HCT116 (cell line): ENCODE results near the gene ARHGAP8. TPM values are rescaled to one million over a fixed set of nuclear protein-coding genes. Genes with fewer than 3 reads are reported as not detected.

ENCODE experiments used
- ATAC-seq: fragments of 200-7000 bp; cut with Tn5 transposase; 2 replicates; pipeline ENCODE4 v1.9.1; 2020; ENCODE audit warnings: mild to moderate bottlenecking, moderate library complexity
- BruUV-seq: library from RNA; stranded (reverse); fragments of 400-500 nt; replicated peaks from 2 replicates; lab custom pipeline; 2021; lab: Mats Ljungman, UMichigan
- CTCF ChIA-PET: fragments of 300-600 bp; sonication (Branson Sonifier 250); formaldehyde crosslinking; loops from one replicate; lab custom pipeline; 2021; ENCODE audit warnings: antibody characterized with exemption; lab: Charles Lee
- POLR2A ChIA-PET: fragments of 300-600, 350-600 bp; sonication (Branson Sonifier 250); formaldehyde crosslinking; loops from one replicate; lab custom pipeline; 2021; ENCODE audit warnings: antibody characterized with exemption; lab: Charles Lee
- RAD21 ChIA-PET, 2 experiments: fragments of 300-600 bp; sonication (Branson Sonifier 250); formaldehyde crosslinking; loops; one replicate each; lab custom pipeline; 2023; ENCODE audit warnings: low total read pairs in 2 of 2; ENCODE audit not compliant: uncharacterized antibody in 2 of 2, unreplicated experiment in 2 of 2, low non-redundant PET in 1 of 2; lab: Charles Lee
- DNase-seq: peaks from one replicate; pipeline ENCODE4 v3.0.0-alpha.2; 2010; ENCODE audit warnings: low read depth, low spot score
- H2AFZ ChIP-seq: fragments of 200-600 bp; shearing (Covaris generic), sonication (generic); 2 replicates; pipeline ENCODE4 v1.6.1; 2017; ENCODE audit warnings: low read depth, mixed run types, mixed read lengths, antibody characterized with exemption, low read length; ENCODE audit not compliant: poor library complexity, severe bottlenecking
- H3K27ac ChIP-seq: 2 replicates; pipeline ENCODE4 v1.5.1; 2012; ENCODE audit warnings: low read depth, low read length
- H3K27me3 ChIP-seq: fragments of 200-600 bp; sonication (generic); 2 replicates; pipeline ENCODE4 v1.6.1; 2016; ENCODE audit warnings: mixed run types, low read length, mixed read lengths; ENCODE audit not compliant: insufficient read depth
- H3K36me3 ChIP-seq, 2 experiments: fragments of 200-500 bp in 1 of 2; fragments of 200-600 bp in 1 of 2; sonication (Bioruptor generic) in 1 of 2; sonication (generic) in 1 of 2; 2 replicates each; pipeline versions ENCODE4 v1.5.1 to v1.6.1; 2014 to 2016; ENCODE audit warnings: low read length in 2 of 2, inconsistent platforms in 1 of 2, mixed read lengths in 1 of 2, mixed run types in 1 of 2; ENCODE audit not compliant: insufficient read depth in 2 of 2, control insufficient read depth in 1 of 2
- H3K4me1 ChIP-seq, 2 experiments: fragments of 200-600 bp in 1 of 2; sonication (generic) in 1 of 2; 2 replicates each; pipeline versions ENCODE4 v1.5.1 to v1.6.1; 2012 to 2017; ENCODE audit warnings: low read length in 2 of 2, inconsistent platforms in 1 of 2, mild to moderate bottlenecking in 1 of 2, mixed read lengths in 1 of 2, mixed run types in 1 of 2, moderate library complexity in 1 of 2; ENCODE audit not compliant: insufficient read depth in 2 of 2, control insufficient read depth in 1 of 2
- H3K4me2 ChIP-seq: fragments of 200-600 bp; sonication (generic); 2 replicates; pipeline ENCODE4 v1.6.1; 2017; ENCODE audit warnings: mixed run types, low read length, mixed read lengths
- H3K4me3 ChIP-seq, 2 experiments: fragments of 200-600 bp in 1 of 2; sonication (generic) in 1 of 2; replicated peaks in 1 of 2; 2 replicates each; pipeline ENCODE4 v1.5.1; 2011 to 2016; ENCODE audit warnings: low read length in 2 of 2, control low read depth in 1 of 2, low read depth in 1 of 2, mild to moderate bottlenecking in 1 of 2, mixed read lengths in 1 of 2, mixed run types in 1 of 2
- H3K79me2 ChIP-seq: fragments of 200-600 bp; sonication (generic); 2 replicates; pipeline ENCODE4 v1.6.1; 2017; ENCODE audit warnings: mild to moderate bottlenecking, mixed run types, low read length, moderate library complexity, mixed read lengths; ENCODE audit not compliant: insufficient read depth
- H3K9ac ChIP-seq: fragments of 200-600 bp; sonication (generic); 2 replicates; pipeline ENCODE4 v1.6.1; 2016; ENCODE audit warnings: low read length, mixed read lengths
- H3K9me2 ChIP-seq: fragments of 200-600 bp; sonication (generic), shearing (Covaris generic); 2 replicates; pipeline ENCODE4 v1.6.1; 2017; ENCODE audit warnings: mixed run types, mild to moderate bottlenecking, moderate library complexity; ENCODE audit not compliant: insufficient read depth
- H3K9me3 ChIP-seq, 2 experiments: fragments of 200-500 bp in 1 of 2; fragments of 200-600 bp in 1 of 2; sonication (Bioruptor generic) in 1 of 2; sonication (generic) in 1 of 2; 2 replicates each; pipeline ENCODE4 v1.6.1; 2014 to 2017; ENCODE audit warnings: low read length in 2 of 2, mixed read lengths in 2 of 2, inconsistent platforms in 1 of 2, low read depth in 1 of 2, mild to moderate bottlenecking in 1 of 2, mixed run types in 1 of 2, moderate library complexity in 1 of 2; ENCODE audit not compliant: control insufficient read depth in 1 of 2, insufficient read depth in 1 of 2
- H4K20me1 ChIP-seq: fragments of 200-600 bp; sonication (generic), shearing (Covaris generic); 2 replicates; pipeline ENCODE4 v1.6.1; 2017; ENCODE audit warnings: mixed run types, mild to moderate bottlenecking, moderate library complexity; ENCODE audit not compliant: insufficient read depth
- CBX3 ChIP-seq: IDR thresholded peaks from 2 replicates; pipeline ENCODE4 v1.6.1; 2012; ENCODE audit warnings: low read depth
- EZH2phosphoT487 ChIP-seq: fragments of 200-600 bp; IDR thresholded peaks from 2 replicates; pipeline ENCODE4 v1.6.1; 2018; ENCODE audit warnings: antibody characterized with exemption, borderline replicate concordance
- POLR2A ChIP-seq: IDR thresholded peaks from 2 replicates; pipeline ENCODE4 v1.7.0; 2011; ENCODE audit warnings: borderline replicate concordance; ENCODE audit not compliant: insufficient read depth, insufficient read length; ENCODE audit errors: extremely low read depth
- RAD21 ChIP-seq: IDR thresholded peaks from 2 replicates; pipeline ENCODE4 v1.6.1; 2012; ENCODE audit warnings: low read depth, mild to moderate bottlenecking
- SP1 ChIP-seq: IDR thresholded peaks from 2 replicates; pipeline ENCODE4 v1.6.1; 2012; ENCODE audit warnings: low read depth
- SRF ChIP-seq: IDR thresholded peaks from 2 replicates; pipeline ENCODE4 v1.6.1; 2012; ENCODE audit warnings: low read depth
- ZFX ChIP-seq: fragments of 450-650 bp; IDR thresholded peaks from 2 replicates; pipeline ENCODE4 v1.6.1; 2017
- intact Hi-C: fragments of 100-400 bp; cut with micrococcal nuclease; formaldehyde crosslinking; loops from 2 replicates; pipeline ENCODE4 v1.10.0; 2022
- total RNA-seq: library from RNA; stranded (reverse); gene quantifications from one replicate; pipeline ENCODE4 v1.2.1, GENCODE V29; 2021; ENCODE audit not compliant: unreplicated experiment
- TF ChIP-seq, protein P1 (sequence below): IDR thresholded peaks from 2 replicates; pipeline ENCODE4 v1.6.1; 2012; ENCODE audit warnings: low read depth

ARHGAP8 gene
- total RNA-seq, 1 experiment from 2014 or later = 67.5 TPM

DNA sequence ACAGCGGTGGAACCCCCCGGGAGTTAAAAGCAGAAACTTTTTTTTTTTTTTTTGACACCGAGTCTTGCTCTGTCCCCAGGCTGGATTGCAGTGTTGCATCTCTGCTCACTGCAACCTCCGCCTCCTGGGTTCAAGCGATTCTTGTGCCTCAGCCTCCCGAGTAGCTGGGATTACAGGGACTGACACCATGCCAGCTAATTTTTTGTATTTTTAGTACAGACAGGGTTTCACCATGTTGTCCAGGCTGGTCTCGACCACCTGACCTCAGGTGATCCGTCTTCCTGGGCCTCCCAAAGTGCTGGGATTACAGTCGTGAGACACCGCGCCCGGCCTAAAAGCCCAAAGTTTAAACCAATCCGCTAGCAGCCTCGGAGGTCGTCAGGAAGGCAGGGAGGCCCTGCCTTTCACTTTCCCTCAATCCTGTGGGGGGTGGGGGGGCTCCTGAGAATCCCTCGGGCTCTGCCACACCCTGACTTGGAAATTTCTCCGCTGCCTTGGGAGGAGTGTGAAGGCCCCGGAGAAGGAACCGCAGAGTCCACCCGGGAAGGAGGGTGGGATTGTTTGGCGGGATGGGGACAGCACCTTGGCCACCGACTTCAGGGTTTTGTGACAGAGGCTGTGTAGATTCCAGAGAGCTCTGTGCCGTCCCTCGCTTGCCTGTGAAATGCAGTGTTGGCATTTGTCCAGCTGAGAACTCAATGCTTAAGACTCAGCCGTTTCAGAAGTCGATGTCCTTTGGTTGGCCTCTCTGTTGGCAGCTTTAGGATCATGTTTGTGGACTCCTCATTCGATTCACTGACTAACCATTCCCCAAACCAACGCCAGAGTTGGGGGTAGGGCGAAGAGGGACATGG, 1.0 kb downstream of the ARHGAP8 start (continued):
- TF ChIP-seq, protein P1, sequence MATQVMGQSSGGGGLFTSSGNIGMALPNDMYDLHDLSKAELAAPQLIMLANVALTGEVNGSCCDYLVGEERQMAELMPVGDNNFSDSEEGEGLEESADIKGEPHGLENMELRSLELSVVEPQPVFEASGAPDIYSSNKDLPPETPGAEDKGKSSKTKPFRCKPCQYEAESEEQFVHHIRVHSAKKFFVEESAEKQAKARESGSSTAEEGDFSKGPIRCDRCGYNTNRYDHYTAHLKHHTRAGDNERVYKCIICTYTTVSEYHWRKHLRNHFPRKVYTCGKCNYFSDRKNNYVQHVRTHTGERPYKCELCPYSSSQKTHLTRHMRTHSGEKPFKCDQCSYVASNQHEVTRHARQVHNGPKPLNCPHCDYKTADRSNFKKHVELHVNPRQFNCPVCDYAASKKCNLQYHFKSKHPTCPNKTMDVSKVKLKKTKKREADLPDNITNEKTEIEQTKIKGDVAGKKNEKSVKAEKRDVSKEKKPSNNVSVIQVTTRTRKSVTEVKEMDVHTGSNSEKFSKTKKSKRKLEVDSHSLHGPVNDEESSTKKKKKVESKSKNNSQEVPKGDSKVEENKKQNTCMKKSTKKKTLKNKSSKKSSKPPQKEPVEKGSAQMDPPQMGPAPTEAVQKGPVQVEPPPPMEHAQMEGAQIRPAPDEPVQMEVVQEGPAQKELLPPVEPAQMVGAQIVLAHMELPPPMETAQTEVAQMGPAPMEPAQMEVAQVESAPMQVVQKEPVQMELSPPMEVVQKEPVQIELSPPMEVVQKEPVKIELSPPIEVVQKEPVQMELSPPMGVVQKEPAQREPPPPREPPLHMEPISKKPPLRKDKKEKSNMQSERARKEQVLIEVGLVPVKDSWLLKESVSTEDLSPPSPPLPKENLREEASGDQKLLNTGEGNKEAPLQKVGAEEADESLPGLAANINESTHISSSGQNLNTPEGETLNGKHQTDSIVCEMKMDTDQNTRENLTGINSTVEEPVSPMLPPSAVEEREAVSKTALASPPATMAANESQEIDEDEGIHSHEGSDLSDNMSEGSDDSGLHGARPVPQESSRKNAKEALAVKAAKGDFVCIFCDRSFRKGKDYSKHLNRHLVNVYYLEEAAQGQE = no peak
- no peak for TF ChIP-seq ZFX
- no peak for TF ChIP-seq RAD21
- no peak for TF ChIP-seq SRF
- no peak for TF ChIP-seq SP1

DNA sequence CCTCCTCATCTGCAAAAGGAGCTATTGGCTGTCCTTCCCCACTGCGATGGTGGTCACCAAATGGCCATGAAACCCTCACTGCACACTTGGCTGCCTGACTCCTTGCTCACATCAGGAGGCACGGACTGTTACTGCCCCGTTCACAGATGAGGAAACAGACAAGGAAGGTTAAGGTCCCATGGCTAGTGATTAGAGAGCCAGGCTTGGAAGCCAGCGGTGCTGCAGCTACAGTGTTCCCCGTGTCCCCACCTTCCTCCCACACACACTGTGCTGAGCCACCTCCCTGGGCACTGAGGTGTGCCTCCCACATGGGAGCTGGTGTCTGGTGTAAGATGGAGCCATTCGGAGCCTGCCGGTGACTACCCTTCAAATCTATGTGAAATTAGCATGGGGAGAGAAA, 2.6 kb downstream of the ARHGAP8 start:
- no peaks in the 10 kb centered on the region for H3K27me3 ChIP-seq
- TF ChIP-seq CBX3 (no peak), POLR2A (no peak), EZH2phosphoT487 (no peak), RAD21 (no peak)
- TF ChIP-seq, protein P1 = no peak
- no TSS peak for BruUV-seq
- H3K4me2 ChIP-seq = peak overlapping the region; percentile 93
- peaks cover 56 to 70% of the 10 kb centered on the region in 2 experiments for H3K4me1 ChIP-seq
- H3K9me3 ChIP-seq = no peaks in the 10 kb centered on the region
- CTCF ChIA-PET = interaction anchor here (2.5 kb wide), 1 partner anchor 70 kb away, joined by 5 read pairs; no protein-coding TSS in a partner anchor
- H3K36me3 ChIP-seq = peaks cover 0 to 4% of the 10 kb centered on the region in 2 experiments; a peak in 1 of 4 replicates
- H3K9ac ChIP-seq = peak overlapping the region; percentile 94
- intact Hi-C loops = no loop called here
- H4K20me1 ChIP-seq = peaks cover 8% of the 10 kb centered on the region; the same call in 1 of the 2 replicates
- POLR2A ChIA-PET = no interaction called here
- ATAC-seq = no peak
- peaks cover 74% of the 10 kb centered on the region for H3K79me2 ChIP-seq
- H3K9me2 ChIP-seq = no peaks in the 10 kb centered on the region
- no peak overlapping the region for H2AFZ ChIP-seq
- DNase-seq = no peak
- peak overlapping the region; percentile 76 for H3K27ac ChIP-seq
- RAD21 ChIA-PET = no interaction called here
- peak overlapping the region in 1 of 2 experiments; percentile 97; a peak in 2 of 4 replicates for H3K4me3 ChIP-seq
